NOMO-1 treated with dmso at 0.1 percent for 144 hours (cell line): ENCODE measurements around the gene CMTM6.
"Not testable (repeated sequence)": the region's sequence is repeated elsewhere in the genome, so short reads cannot be mapped to it uniquely, and the experiment has no call there.

ENCODE experiments used
- DNase-seq: peaks from one replicate; lab custom pipeline; 2025; ENCODE audit not compliant: unreplicated experiment; lab: John Stamatoyannopoulos, UW

The CMTM6 gene

GRCh38 chr3:32467333-32468070, 35.1 kb downstream of the CMTM6 start:
- peak; percentile 15 for DNase-seq

GRCh38 chr3:32466808-32467207, 35.8 kb downstream of the CMTM6 start:
- DNase-seq, result not testable (repeated sequence)

- DNase-seq, result not testable (repeated sequence)
Observed at GRCh38 chr3:32464726-32465125, 37.9 kb downstream of the CMTM6 start.

- DNase-seq, result not testable (repeated sequence)
Observed at GRCh38 chr3:32463415-32463814, 39.2 kb downstream of the CMTM6 start.

- not testable (repeated sequence) for DNase-seq
Observed at GRCh38 chr3:32462191-32462986, 40.3 kb downstream of the CMTM6 start.

- not testable (repeated sequence) for DNase-seq
Observed at GRCh38 chr3:32460817-32461496, 41.7 kb downstream of the CMTM6 start.

GRCh38 chr3:32460031-32460749, 42.5 kb downstream of the CMTM6 start:
- DNase-seq, result no peak

- DNase-seq, result no peak
Observed at GRCh38 chr3:32459450-32459849, 43.2 kb downstream of the CMTM6 start.

- no peak for DNase-seq
Observed at GRCh38 chr3:32457971-32458471, 44.6 kb downstream of the CMTM6 start.

GRCh38 chr3:32456429-32457130, 46.1 kb downstream of the CMTM6 start:
- DNase-seq, result no peak

- DNase-seq, result no peak
Observed at GRCh38 chr3:32455609-32456428, 46.8 kb downstream of the CMTM6 start.

- DNase-seq, result no peak
Observed at GRCh38 chr3:32454731-32455608, 47.7 kb downstream of the CMTM6 start.

GRCh38 chr3:32454111-32454510, 48.5 kb downstream of the CMTM6 start:
- no peak for DNase-seq

- no peak for DNase-seq
Observed at GRCh38 chr3:32453346-32453745, 49.3 kb downstream of the CMTM6 start.

- DNase-seq, result no peak
Observed at GRCh38 chr3:32452009-32452408, 50.6 kb downstream of the CMTM6 start.

GRCh38 chr3:32450992-32451659, 51.5 kb downstream of the CMTM6 start:
- no peak for DNase-seq

- no peak for DNase-seq
Observed at GRCh38 chr3:32450426-32450825, 52.2 kb downstream of the CMTM6 start.

- DNase-seq, result no peak
Observed at GRCh38 chr3:32449691-32450090, 53.0 kb downstream of the CMTM6 start.
